Glutamatergic neuron (in vitro differentiated cells): ENCODE measurements around the gene STARD4. TPM values are rescaled to one million over a fixed set of nuclear protein-coding genes. Genes with fewer than 3 reads are reported as not detected.

ENCODE experiments used
- DNase-seq: peaks from one replicate; pipeline ENCODE4 v3.0.0; 2022
- H3K27ac Mint-ChIP-seq: one replicate; pipeline ENCODE4 v1.8.0; 2020; ENCODE audit warnings: mild to moderate bottlenecking, mixed read lengths, inconsistent platforms; ENCODE audit not compliant: unreplicated experiment
- H3K27me3 Mint-ChIP-seq: one replicate; pipeline ENCODE4 v1.8.0; 2020; ENCODE audit warnings: mild to moderate bottlenecking, moderate library complexity, mixed read lengths, inconsistent platforms; ENCODE audit not compliant: unreplicated experiment
- H3K36me3 Mint-ChIP-seq: one replicate; pipeline ENCODE4 v1.8.0; 2020; ENCODE audit warnings: mild to moderate bottlenecking, mixed read lengths, inconsistent platforms; ENCODE audit not compliant: unreplicated experiment
- H3K4me1 Mint-ChIP-seq: one replicate; pipeline ENCODE4 v1.8.0; 2020; ENCODE audit warnings: mild to moderate bottlenecking, low read depth, mixed read lengths, inconsistent platforms; ENCODE audit not compliant: unreplicated experiment
- H3K4me3 Mint-ChIP-seq: one replicate; pipeline ENCODE4 v1.8.0; 2020; ENCODE audit warnings: mild to moderate bottlenecking, mixed read lengths, inconsistent platforms; ENCODE audit not compliant: unreplicated experiment
- H3K9me3 Mint-ChIP-seq: one replicate; pipeline ENCODE4 v1.8.0; 2020; ENCODE audit warnings: mild to moderate bottlenecking, moderate library complexity, mixed read lengths, inconsistent platforms; ENCODE audit not compliant: unreplicated experiment
- total RNA-seq: library from RNA; stranded (reverse); fragmentation: NEBNext Ultra II Directional; extraction: Animal tissue kit (Norgen Biotek cat#: 25700); gene quantifications from one replicate; pipeline ENCODE4 v1.2.1, GENCODE V29; 2021; ENCODE audit not compliant: unreplicated experiment
- TF ChIP-seq, protein P1 (sequence below): fragments of 200-600 bp; sonication (generic); IDR thresholded peaks from one replicate; pipeline ENCODE4 v1.5.0; 2021; ENCODE audit not compliant: partially characterized antibody, unreplicated experiment

STARD4 gene
- total RNA-seq, 1 donor from 2014 or later, result 71.2 TPM

DNA sequence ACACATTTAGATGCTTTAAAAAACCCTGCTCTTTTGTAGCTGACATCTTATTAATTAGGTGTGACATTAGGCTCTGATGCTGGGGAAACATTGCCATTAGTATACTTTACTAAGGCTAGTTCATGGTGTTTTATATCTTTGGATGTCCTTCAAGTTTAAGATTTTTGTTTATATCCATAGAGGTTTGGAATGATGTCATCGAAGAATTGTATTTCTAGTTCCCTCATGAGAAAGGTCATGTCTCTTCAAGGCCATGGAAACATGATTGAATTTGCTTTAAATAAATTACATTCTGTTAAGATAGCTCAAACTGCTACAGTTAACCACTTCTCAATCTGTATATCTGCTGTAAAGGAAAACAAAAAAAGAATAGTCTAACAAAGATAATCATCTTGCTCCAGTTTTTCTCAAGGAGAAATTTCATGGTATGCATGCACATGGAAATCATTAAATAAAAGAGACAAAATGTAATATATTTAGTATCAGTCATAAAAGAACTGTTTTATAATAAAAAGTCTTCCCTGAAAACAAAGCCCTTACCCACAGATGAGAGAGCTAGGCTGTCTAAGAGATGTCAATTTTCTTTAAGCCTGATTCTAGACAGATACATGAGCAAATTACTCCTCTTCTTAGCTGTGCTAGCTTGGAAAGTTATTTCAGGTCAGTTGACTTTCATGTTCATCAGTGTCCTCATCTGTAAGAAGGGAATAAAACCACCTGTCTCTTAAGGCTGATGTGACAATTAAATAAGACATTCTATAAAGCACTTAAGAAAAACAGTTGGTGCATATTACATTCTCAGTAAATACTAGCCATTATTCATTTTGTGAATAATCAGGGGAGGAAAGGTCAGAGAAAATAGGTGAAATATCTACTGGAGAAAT is 25.0 kb upstream of the STARD4 start:
- no peak for DNase-seq
- H3K27me3 Mint-ChIP-seq, result no peaks in the 10 kb centered on the region
- no peak overlapping the region for H3K27ac Mint-ChIP-seq
- peaks cover 2% of the 10 kb centered on the region for H3K9me3 Mint-ChIP-seq
- H3K36me3 Mint-ChIP-seq, result no peaks in the 10 kb centered on the region
- H3K4me3 Mint-ChIP-seq, result no peak overlapping the region
- no peaks in the 10 kb centered on the region for H3K4me1 Mint-ChIP-seq
- TF ChIP-seq, protein P1, sequence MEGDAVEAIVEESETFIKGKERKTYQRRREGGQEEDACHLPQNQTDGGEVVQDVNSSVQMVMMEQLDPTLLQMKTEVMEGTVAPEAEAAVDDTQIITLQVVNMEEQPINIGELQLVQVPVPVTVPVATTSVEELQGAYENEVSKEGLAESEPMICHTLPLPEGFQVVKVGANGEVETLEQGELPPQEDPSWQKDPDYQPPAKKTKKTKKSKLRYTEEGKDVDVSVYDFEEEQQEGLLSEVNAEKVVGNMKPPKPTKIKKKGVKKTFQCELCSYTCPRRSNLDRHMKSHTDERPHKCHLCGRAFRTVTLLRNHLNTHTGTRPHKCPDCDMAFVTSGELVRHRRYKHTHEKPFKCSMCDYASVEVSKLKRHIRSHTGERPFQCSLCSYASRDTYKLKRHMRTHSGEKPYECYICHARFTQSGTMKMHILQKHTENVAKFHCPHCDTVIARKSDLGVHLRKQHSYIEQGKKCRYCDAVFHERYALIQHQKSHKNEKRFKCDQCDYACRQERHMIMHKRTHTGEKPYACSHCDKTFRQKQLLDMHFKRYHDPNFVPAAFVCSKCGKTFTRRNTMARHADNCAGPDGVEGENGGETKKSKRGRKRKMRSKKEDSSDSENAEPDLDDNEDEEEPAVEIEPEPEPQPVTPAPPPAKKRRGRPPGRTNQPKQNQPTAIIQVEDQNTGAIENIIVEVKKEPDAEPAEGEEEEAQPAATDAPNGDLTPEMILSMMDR, result no peak

DNA sequence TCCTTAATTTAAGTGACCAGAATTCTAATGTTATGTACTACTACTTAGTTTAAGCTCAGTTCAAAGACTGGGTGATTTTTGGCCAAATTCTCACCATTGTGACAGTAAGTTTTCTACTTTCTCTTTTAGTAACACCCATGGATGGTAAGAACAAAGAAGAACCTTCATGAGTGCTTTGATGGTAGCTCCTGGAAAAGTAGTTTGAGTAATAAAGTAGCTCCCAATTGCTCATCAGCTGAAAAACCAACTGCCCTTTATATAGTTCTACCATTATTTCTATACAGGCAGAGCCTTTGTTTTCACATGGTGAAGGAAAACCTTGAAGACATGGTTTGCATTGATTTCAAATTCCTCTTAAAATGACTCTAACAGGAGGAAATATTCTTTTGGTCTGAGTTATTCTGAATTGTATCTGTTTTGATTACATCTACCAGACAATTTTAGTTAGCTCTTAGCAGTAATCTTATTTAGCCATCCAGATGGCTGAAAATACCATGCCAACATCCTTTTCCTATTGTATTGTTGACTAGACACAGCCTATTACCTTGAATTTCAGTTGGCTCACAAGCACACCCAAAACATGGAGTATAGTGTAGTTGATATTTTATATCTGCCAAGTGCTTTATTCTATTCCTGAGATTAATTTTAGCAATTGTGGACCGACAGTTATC is 23.7 kb upstream of the STARD4 start:
- Mint-ChIP-seq H3K27ac (no peak overlapping the region), H3K4me1 (no peaks in the 10 kb centered on the region)

DNA sequence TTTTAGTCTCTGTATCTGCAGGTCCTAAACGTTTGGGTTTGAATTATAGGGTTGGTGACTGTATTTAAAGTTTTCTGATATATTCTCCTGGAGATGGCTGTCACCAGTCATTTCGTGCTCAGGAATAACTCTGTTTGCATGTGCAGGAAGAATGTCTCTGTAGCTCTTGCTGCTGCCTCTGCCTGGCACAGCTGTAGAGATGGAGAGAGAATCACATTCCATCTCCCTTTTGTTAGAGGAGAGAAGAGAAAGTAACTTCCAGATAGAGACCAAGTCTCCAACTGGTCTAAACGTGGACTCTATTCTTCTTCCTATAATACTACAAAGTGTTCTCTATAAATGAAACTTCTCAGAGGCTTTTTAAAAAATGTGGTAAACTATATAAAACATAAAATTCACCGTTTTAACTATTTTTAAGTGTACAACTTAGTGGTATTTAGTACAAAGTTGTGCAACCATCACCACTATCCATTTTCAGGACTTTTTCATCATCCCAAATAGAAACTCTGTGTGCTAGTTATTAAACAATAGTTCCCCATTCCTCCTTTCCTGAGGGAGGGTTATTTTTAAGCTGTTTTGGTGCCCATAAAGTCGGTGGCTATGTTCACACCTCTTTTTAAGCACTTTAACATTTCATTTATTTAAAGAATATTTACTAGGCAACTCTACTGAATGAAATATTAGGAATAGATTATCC is 20.7 kb upstream of the STARD4 start:
- no peak for DNase-seq
- Mint-ChIP-seq H3K4me3 (no peak overlapping the region), H3K36me3 (no peaks in the 10 kb centered on the region), H3K9me3 (peaks cover 2% of the 10 kb centered on the region), H3K4me1 (no peaks in the 10 kb centered on the region), H3K27me3 (no peaks in the 10 kb centered on the region), H3K27ac (no peak overlapping the region)
- TF ChIP-seq, protein P1, result no peak

More for the DNA sequence above, 23.7 kb upstream of the STARD4 start:
- TF ChIP-seq, protein P1, result no peak
- H3K4me3 Mint-ChIP-seq, result no peak overlapping the region
- H3K9me3 Mint-ChIP-seq, result peaks cover 2% of the 10 kb centered on the region
- no peak for DNase-seq
- H3K27me3 Mint-ChIP-seq, result no peaks in the 10 kb centered on the region
- no peaks in the 10 kb centered on the region for H3K36me3 Mint-ChIP-seq

DNA sequence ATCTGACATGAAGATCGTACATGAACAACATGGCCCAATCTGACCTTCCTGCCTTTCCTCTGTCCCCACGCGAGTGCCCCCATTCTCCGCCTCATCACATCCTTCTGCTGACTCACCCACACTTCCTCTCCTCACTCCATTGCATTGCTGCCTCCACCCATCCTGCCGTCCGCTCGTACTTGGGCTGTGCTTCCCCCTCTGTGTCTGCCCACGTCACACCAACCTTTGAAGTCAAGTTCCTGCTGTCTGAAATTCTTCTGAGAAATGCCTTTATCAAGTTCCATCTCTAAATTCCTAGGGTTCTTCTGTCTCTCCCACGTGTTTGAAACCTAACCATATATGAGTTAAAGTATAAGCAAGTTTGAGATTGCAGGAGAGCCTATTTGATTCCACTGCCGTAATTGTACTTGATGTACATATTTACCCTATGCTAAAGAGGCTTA is 18.0 kb upstream of the STARD4 start:
- no peak for DNase-seq
- no peaks in the 10 kb centered on the region for H3K4me1 Mint-ChIP-seq
- TF ChIP-seq, protein P1, result no peak
- no peaks in the 10 kb centered on the region for H3K36me3 Mint-ChIP-seq
- no peaks in the 10 kb centered on the region for H3K27me3 Mint-ChIP-seq
- no peak overlapping the region for H3K4me3 Mint-ChIP-seq
- H3K9me3 Mint-ChIP-seq, result peaks cover under 1% of the 10 kb centered on the region
- H3K27ac Mint-ChIP-seq, result no peak overlapping the region
